Fibroblast of lung (primary cell): Measurements from ENCODE around the gene GRIN2A.

ENCODE experiments used
- CTCF ChIP-seq, 2 donors: IDR thresholded peaks in 1 of 2; conservative IDR thresholded peaks in 1 of 2; 1 replicate in 1 of 2; 2 replicates in 1 of 2; pipeline ENCODE4 v1.5.1; 2011 to 2012; ENCODE audit warnings: low read length in 2 of 2, control low read depth in 1 of 2, inconsistent platforms in 1 of 2, low read depth in 1 of 2, mild to moderate bottlenecking in 1 of 2
- EZH2 ChIP-seq: IDR thresholded peaks from 2 replicates; pipeline ENCODE4 v1.5.1; 2012; ENCODE audit warnings: low read length, control low read depth, mild to moderate bottlenecking; ENCODE audit errors: missing control alignments

- TF ChIP-seq CTCF (conservative IDR thresholded peaks at IDR 0.05 in 1 of 2, IDR thresholded peaks at IDR 0.05 in 1 of 2; ENCODE audit: low read depth in 1 of 2, low read length in 2 of 2) = no peak
- no peak for TF ChIP-seq EZH2
Observed at GRCh38 chr16:10172848-10173655, 9.2 kb downstream of the GRIN2A start.
